HG02884 (cell line): ENCODE data around the gene ATP2A3.

Experiments used
- ATAC-seq: cut with Tn5 transposase; IDR thresholded peaks from one replicate; pipeline ENCODE4 v1.9.1; 2021; ENCODE audit warnings: mild to moderate bottlenecking, moderate library complexity; ENCODE audit not compliant: unreplicated experiment

Gene ATP2A3

DNA sequence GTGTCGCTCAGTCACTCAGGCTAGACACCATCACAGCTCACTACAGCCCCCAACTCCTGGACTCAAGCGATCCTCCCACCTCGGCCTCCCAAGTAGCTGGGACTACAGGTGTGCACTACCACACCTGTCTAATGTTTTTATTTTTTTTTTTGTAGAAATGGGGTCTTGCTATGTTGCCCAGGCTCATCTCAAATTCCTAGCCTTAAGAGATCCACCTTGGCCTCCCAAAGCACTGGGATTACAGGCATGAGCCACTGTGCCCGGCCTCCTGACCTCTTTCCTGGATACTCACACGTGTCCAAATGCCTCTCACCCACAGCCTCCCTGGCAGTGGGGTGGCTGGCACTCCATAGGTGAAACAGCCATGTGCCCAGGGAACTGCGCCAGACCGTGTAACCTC lies 88.9 kb downstream of the ATP2A3 start:
- no peak for ATAC-seq
